Thyroid gland (tissue), 4 donors: ENCODE measurements around the gene OR51V1. TPM values are rescaled to one million over a fixed set of nuclear protein-coding genes. Genes with fewer than 3 reads are reported as not detected.
A peak's percentile ranks its signal among the peaks of the same experiment; 100 is the strongest.

ENCODE experiments used
- DNase-seq, 2 donors: peaks; one replicate each; pipeline ENCODE4 v3.0.0-alpha.2; 2019
- H3K27ac ChIP-seq, 3 donors: fragments of 200-600 bp; sonication (generic); 1 replicate in 2 of 3; 2 replicates in 1 of 3; pipeline ENCODE4 v1.5.1; 2016 to 2019; ENCODE audit warnings: mild to moderate bottlenecking in 1 of 3, moderate library complexity in 1 of 3
- H3K27me3 ChIP-seq: fragments of 200-600 bp; sonication (generic); one replicate; pipeline ENCODE4 v1.5.1; 2019
- H3K36me3 ChIP-seq, 2 donors: fragments of 200-600 bp; sonication (generic); one replicate each; pipeline ENCODE4 v1.5.1; 2016 to 2019
- H3K4me1 ChIP-seq, 2 donors: fragments of 200-600 bp; sonication (generic); one replicate each; pipeline ENCODE4 v1.5.1; 2017 to 2019
- H3K4me3 ChIP-seq, 3 donors: fragments of 200-600 bp; sonication (generic); replicated peaks in 1 of 3; 1 replicate in 2 of 3; 2 replicates in 1 of 3; pipeline ENCODE4 v1.5.1; 2016; ENCODE audit warnings: mild to moderate bottlenecking in 1 of 3
- H3K9me3 ChIP-seq: fragments of 200-600 bp; sonication (generic); one replicate; pipeline ENCODE4 v1.5.1; 2017
- POLR2A ChIP-seq, 2 donors: fragments of 450-650 bp; IDR thresholded peaks; one replicate each; pipeline ENCODE4 v1.6.1; 2017; ENCODE audit warnings: antibody characterized with exemption in 2 of 2, mild to moderate bottlenecking in 2 of 2, moderate library complexity in 1 of 2
- WGBS, 2 donors: methylation state at CpG; one replicate each; pipeline ENCODE4 v1.1.5; 2017; 5-methylcytosine and 5-hydroxymethylcytosine counted together
- intact Hi-C: fragments of 100-400 bp; cut with DNase I; formaldehyde crosslinking; loops from one replicate; pipeline ENCODE4 v1.15.1; 2023
- total RNA-seq, 4 donors: library from RNA; depleted of rRNA; stranded (reverse); fragments of >200 nt; gene quantifications; one replicate each; pipeline ENCODE4 v1.2.3, GENCODE V29; 2016
- TF ChIP-seq, protein P1 (sequence below), 6 experiments: fragments of 200-600 bp in 3 of 6; fragments of 450-650 bp in 3 of 6; sonication (generic) in 3 of 6; IDR thresholded peaks; one replicate each; pipeline ENCODE4 v1.5.1; 2016 to 2019; ENCODE audit warnings: antibody characterized with exemption in 6 of 6, mild to moderate bottlenecking in 2 of 6, inconsistent platforms in 1 of 6, moderate library complexity in 1 of 6

OR51V1 gene
- total RNA-seq, 4 donors from 2014 or later = not detected

DNA sequence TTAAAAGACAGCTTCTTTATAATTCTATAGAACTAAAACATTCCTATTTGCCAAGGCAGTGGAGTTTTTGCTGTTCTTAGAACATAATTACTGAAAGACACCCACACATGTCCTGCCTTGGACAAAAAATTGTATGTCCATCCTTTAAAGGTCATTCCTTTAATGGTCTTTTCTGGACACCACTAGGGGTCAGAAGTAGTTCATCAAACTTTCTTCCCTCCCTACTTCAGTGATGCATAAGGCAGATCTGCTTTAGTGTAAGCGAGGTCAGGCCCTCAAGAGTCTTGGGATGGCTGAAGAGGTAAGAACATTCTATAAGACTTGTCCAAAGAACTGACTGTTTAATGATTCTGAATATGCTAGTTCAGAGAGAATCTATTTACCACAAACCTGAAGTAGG is 4.3 kb upstream of the OR51V1 start:
- H3K27ac ChIP-seq = no peak overlapping the region
- H3K9me3 ChIP-seq = no peaks in the 10 kb centered on the region
- H3K4me1 ChIP-seq = no peaks in the 10 kb centered on the region
- WGBS, 2 donors = 23 to 26% methylated on average over 1 of the region's 1 CpG
- H3K4me3 ChIP-seq = no peak overlapping the region
- TF ChIP-seq, protein P1, sequence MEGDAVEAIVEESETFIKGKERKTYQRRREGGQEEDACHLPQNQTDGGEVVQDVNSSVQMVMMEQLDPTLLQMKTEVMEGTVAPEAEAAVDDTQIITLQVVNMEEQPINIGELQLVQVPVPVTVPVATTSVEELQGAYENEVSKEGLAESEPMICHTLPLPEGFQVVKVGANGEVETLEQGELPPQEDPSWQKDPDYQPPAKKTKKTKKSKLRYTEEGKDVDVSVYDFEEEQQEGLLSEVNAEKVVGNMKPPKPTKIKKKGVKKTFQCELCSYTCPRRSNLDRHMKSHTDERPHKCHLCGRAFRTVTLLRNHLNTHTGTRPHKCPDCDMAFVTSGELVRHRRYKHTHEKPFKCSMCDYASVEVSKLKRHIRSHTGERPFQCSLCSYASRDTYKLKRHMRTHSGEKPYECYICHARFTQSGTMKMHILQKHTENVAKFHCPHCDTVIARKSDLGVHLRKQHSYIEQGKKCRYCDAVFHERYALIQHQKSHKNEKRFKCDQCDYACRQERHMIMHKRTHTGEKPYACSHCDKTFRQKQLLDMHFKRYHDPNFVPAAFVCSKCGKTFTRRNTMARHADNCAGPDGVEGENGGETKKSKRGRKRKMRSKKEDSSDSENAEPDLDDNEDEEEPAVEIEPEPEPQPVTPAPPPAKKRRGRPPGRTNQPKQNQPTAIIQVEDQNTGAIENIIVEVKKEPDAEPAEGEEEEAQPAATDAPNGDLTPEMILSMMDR (IDR thresholded peaks at IDR 0.05) = peak in 3 of 6 experiments; percentile 13 to 20 (median 14)
- no peak for TF ChIP-seq POLR2A (IDR thresholded peaks at IDR 0.05)
- H3K27me3 ChIP-seq = no peaks in the 10 kb centered on the region
- DNase-seq = no peak
- no peaks in the 10 kb centered on the region for H3K36me3 ChIP-seq
- intact Hi-C loops = no loop called here

DNA sequence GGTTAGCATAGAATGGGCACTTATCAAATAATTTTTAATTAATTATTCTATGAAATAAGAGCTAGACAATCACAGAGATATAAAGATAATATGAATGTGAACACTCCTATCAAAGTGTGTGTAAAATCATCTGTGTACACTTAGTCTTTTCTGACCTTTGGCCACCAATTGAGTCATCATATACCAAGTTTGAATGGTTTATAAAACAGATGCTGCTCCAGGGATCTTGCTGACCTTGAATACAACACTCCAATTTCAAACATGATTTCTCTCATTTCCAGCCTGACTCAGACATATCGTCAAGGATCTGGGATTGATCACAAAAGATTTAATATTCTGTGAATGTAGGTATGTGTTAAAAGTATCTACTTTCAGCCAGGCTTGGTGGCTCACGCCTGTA is 2.9 kb upstream of the OR51V1 start:
- H3K36me3 ChIP-seq = no peaks in the 10 kb centered on the region
- WGBS, 2 donors = 89 to 90% methylated on average over 2 of the region's 2 CpGs
- no peaks in the 10 kb centered on the region for H3K27me3 ChIP-seq
- no peak for DNase-seq
- no peaks in the 10 kb centered on the region for H3K4me1 ChIP-seq
- TF ChIP-seq, protein P1 (IDR thresholded peaks at IDR 0.05) = no peak
- no peak for TF ChIP-seq POLR2A (IDR thresholded peaks at IDR 0.05)
- intact Hi-C loops = no loop called here
- H3K27ac ChIP-seq = no peak overlapping the region
- H3K4me3 ChIP-seq = no peak overlapping the region
- H3K9me3 ChIP-seq = no peaks in the 10 kb centered on the region

DNA sequence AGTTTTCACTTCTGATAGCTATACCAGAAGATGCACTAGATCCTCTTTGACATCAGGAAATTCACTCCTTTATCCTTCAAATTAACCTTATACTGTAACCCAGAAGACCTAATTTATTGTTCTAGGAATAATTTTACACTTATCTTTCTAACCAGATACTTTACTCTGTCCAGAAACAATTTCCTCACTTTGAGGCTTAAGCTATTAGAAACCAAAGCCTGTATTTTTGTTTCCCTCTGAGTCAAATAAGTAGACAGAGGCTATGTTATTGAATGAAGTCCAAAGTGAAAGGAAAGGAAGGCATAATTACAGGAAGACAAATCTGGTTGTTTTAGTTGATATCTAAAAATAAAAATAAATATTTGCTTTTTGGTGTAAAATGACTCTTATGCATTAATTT is 2.2 kb downstream of the OR51V1 start:
- Histone ChIP-seq H3K4me1 (no peaks in the 10 kb centered on the region), H3K4me3 (no peak overlapping the region), H3K27ac (no peak overlapping the region), H3K9me3 (no peaks in the 10 kb centered on the region), H3K36me3 (no peaks in the 10 kb centered on the region), H3K27me3 (no peaks in the 10 kb centered on the region)
- no peak for DNase-seq
- intact Hi-C loops = no loop called here
- TF ChIP-seq POLR2A (IDR thresholded peaks at IDR 0.05) = no peak
- TF ChIP-seq, protein P1 (IDR thresholded peaks at IDR 0.05) = no peak

DNA sequence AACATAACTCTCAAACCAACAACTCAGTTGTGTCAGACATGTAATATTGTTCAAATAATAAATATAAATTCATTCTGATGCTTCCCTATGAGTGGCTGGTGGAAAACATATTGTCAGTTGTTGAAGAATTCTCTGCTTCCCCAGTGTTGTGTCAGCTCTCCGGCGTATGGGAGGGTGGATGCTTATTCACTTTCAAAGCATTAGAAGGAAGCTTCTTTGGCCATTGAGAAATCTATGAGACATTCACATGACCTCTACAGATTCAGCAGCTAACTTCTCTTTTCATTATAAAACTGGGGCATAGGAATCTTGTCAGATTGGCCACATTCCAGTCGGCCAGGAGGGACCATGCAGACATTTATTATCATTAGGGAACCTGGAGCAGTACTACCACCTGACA is 2.9 kb downstream of the OR51V1 start:
- WGBS, 2 donors = 71 to 81% methylated on average over 3 of the region's 3 CpGs
- no peak overlapping the region for H3K27ac ChIP-seq

DNA sequence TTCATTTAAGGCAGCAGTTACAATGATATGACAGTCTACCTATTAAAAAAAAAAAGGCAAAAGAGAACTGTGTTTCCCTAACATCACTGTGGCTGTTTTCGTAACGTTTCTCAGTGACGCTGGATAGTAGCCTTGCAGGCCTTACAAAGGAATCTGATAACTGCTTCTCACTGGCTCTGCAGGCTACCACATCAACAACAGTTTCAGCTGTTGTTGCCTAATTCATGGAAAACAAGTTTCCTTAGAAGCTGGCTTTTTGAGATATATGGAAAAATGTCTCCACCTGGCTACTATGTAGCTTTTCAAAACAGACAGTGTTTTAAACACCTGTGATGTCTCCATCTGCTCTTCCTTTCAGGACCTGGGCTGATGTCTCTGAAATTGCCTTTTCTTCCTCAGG is 3.8 kb downstream of the OR51V1 start:
- no peak overlapping the region for H3K4me3 ChIP-seq
- no peaks in the 10 kb centered on the region for H3K36me3 ChIP-seq
- H3K27ac ChIP-seq = no peak overlapping the region
- TF ChIP-seq POLR2A (IDR thresholded peaks at IDR 0.05) = no peak
- intact Hi-C loops = no loop called here
- 43 to 52% methylated on average over 3 of the region's 3 CpGs for WGBS, 2 donors
- H3K9me3 ChIP-seq = no peaks in the 10 kb centered on the region
- no peaks in the 10 kb centered on the region for H3K4me1 ChIP-seq
- no peak for DNase-seq
- no peaks in the 10 kb centered on the region for H3K27me3 ChIP-seq

More for the DNA sequence above, 2.9 kb downstream of the OR51V1 start:
- Histone ChIP-seq H3K4me3 (no peak overlapping the region), H3K9me3 (no peaks in the 10 kb centered on the region), H3K27me3 (no peaks in the 10 kb centered on the region), H3K36me3 (no peaks in the 10 kb centered on the region), H3K4me1 (no peaks in the 10 kb centered on the region)
- intact Hi-C loops = no loop called here
- no peak for DNase-seq
- no peak for TF ChIP-seq POLR2A (IDR thresholded peaks at IDR 0.05)
- TF ChIP-seq, protein P1 (IDR thresholded peaks at IDR 0.05) = no peak

GRCh38 chr11:5196067-5196466 is 4.4 kb downstream of the OR51V1 start:
- 74% methylated on average over 5 of the region's 5 CpGs for WGBS, 2 donors
- intact Hi-C loops = no loop called here
- no peak for DNase-seq

More at GRCh38 chr11:5196067-5196466, 4.4 kb downstream of the OR51V1 start:
- Histone ChIP-seq H3K4me3 (no peak overlapping the region), H3K27ac (no peak overlapping the region), H3K9me3 (no peaks in the 10 kb centered on the region), H3K27me3 (no peaks in the 10 kb centered on the region), H3K4me1 (no peaks in the 10 kb centered on the region), H3K36me3 (no peaks in the 10 kb centered on the region)
- TF ChIP-seq, protein P1 (IDR thresholded peaks at IDR 0.05) = no peak
- no peak for TF ChIP-seq POLR2A (IDR thresholded peaks at IDR 0.05)
